ENCODE results near the gene PP2D1.
A peak's percentile ranks its signal among the peaks of the same experiment; 100 is the strongest.

Gene PP2D1

GRCh38 chr3:20012164-20012563, at the start of gene PP2D1:
Gene PP2D1 (minus strand): TSS chr3:20012264. CDS start chr3:20012072, 192 bp downstream.
- DNase-seq (ENCODE audit: low read depth) = no peak
- H3K4me3 ChIP-seq (ENCODE audit: low read length) = no peak within 1 kb of the TSS
- TF ChIP-seq CTCF (IDR thresholded peaks at IDR 0.05; ENCODE audit: insufficient read depth, low read depth, low read length, missing control alignments) = no peak

GRCh38 chr3:20060974-20061685, 49.1 kb upstream of the PP2D1 start:
- DNase-seq (ENCODE audit: low read depth) = peak; percentile 84
- peak overlapping the region; percentile 5 for H3K4me3 ChIP-seq (ENCODE audit: low read length)
- no peak for TF ChIP-seq CTCF (IDR thresholded peaks at IDR 0.05; ENCODE audit: insufficient read depth, low read depth, low read length, missing control alignments)

- TF ChIP-seq CTCF (IDR thresholded peaks at IDR 0.05; ENCODE audit: insufficient read depth, low read depth, low read length, missing control alignments) = no peak
- DNase-seq (ENCODE audit: low read depth) = no peak
- no peak overlapping the region for H3K4me3 ChIP-seq (ENCODE audit: low read length)
Observed at GRCh38 chr3:20059929-20060328, 47.9 kb upstream of the PP2D1 start.

GRCh38 chr3:20057612-20058180, 45.6 kb upstream of the PP2D1 start:
- no peak for TF ChIP-seq CTCF (IDR thresholded peaks at IDR 0.05; ENCODE audit: insufficient read depth, low read depth, low read length, missing control alignments)
- H3K4me3 ChIP-seq (ENCODE audit: low read length) = no peak overlapping the region
- no peak for DNase-seq (ENCODE audit: low read depth)

GRCh38 chr3:20056725-20057611, 44.9 kb upstream of the PP2D1 start:
- DNase-seq (ENCODE audit: low read depth) = peak; percentile 99
- no peak for TF ChIP-seq CTCF (IDR thresholded peaks at IDR 0.05; ENCODE audit: insufficient read depth, low read depth, low read length, missing control alignments)
- peak overlapping the region; percentile 27 for H3K4me3 ChIP-seq (ENCODE audit: low read length)

- H3K4me3 ChIP-seq (ENCODE audit: low read length) = no peak overlapping the region
- no peak for TF ChIP-seq CTCF (IDR thresholded peaks at IDR 0.05; ENCODE audit: insufficient read depth, low read depth, low read length, missing control alignments)
- DNase-seq (ENCODE audit: low read depth) = no peak
Observed at GRCh38 chr3:20055842-20056241, 43.8 kb upstream of the PP2D1 start.
